ENCODE data around the gene FCAMR.
"Not testable (repeated sequence)": the region's sequence is repeated elsewhere in the genome, so short reads cannot be mapped to it uniquely, and the experiment has no call there.

The FCAMR gene

GRCh38 chr1:206930210-206930798 lies 40.0 kb downstream of the FCAMR start:
- H3K27ac ChIP-seq (ENCODE audit: low read depth, low read length) = no peak overlapping the region
- H3K4me1 ChIP-seq (ENCODE audit: insufficient read depth, low read length) = no peaks in the 10 kb centered on the region
- 94% methylated on average over 17 of the region's 17 CpGs for WGBS
- H3K36me3 ChIP-seq (ENCODE audit: insufficient read depth, low read length) = no peaks in the 10 kb centered on the region
- no peak overlapping the region for H3K9ac ChIP-seq (ENCODE audit: low read depth, low read length)
- no peaks in the 10 kb centered on the region for H3K27me3 ChIP-seq (ENCODE audit: insufficient read depth, low read length)
- H3K4me3 ChIP-seq (ENCODE audit: low read length) = no peak overlapping the region
- H3K9me3 ChIP-seq (ENCODE audit: insufficient read depth, low read depth, low read length) = no peaks in the 10 kb centered on the region

- no peak overlapping the region for H3K4me3 ChIP-seq (ENCODE audit: low read length)
- no peaks in the 10 kb centered on the region for H3K4me1 ChIP-seq (ENCODE audit: insufficient read depth, low read length)
- H3K27me3 ChIP-seq (ENCODE audit: insufficient read depth, low read length) = no peaks in the 10 kb centered on the region
- 92% methylated on average over 3 of the region's 6 CpGs for WGBS
- H3K9me3 ChIP-seq (ENCODE audit: insufficient read depth, low read depth, low read length) = no peaks in the 10 kb centered on the region
- no peaks in the 10 kb centered on the region for H3K36me3 ChIP-seq (ENCODE audit: insufficient read depth, low read length)
- H3K27ac ChIP-seq (ENCODE audit: low read depth, low read length) = no peak overlapping the region
- no peak overlapping the region for H3K9ac ChIP-seq (ENCODE audit: low read depth, low read length)
Observed at GRCh38 chr1:206929524-206929923, 40.7 kb downstream of the FCAMR start.

DNA sequence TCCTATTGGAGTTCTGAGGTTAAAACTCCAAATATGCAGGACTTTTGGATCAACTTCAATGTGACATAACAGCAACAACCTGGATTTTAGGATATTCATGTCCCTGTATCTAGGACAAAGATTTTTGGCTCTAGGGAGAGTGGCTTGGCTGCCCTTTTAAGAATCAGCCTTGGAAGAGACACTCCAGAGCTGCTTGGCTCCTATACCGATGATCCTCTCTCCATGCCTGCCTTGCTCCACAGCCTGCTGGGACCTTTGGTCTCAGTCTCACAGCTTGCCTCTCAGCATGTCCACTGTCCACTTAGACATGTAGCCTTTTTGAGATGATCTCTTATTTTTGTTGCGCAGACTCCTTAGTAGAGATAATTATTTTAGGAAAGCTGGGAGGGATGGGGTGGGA lies 44.0 kb downstream of the FCAMR start:
- no peaks in the 10 kb centered on the region for H3K27me3 ChIP-seq (ENCODE audit: insufficient read depth, low read length)
- no peaks in the 10 kb centered on the region for H3K9me3 ChIP-seq (ENCODE audit: insufficient read depth, low read depth, low read length)
- no peak overlapping the region for H3K9ac ChIP-seq (ENCODE audit: low read depth, low read length)
- no peak overlapping the region for H3K4me3 ChIP-seq (ENCODE audit: low read length)
- H3K4me1 ChIP-seq (ENCODE audit: insufficient read depth, low read length) = no peaks in the 10 kb centered on the region
- no peaks in the 10 kb centered on the region for H3K36me3 ChIP-seq (ENCODE audit: insufficient read depth, low read length)
- 92% methylated on average over 2 of the region's 2 CpGs for WGBS
- no peak overlapping the region for H3K27ac ChIP-seq (ENCODE audit: low read depth, low read length)

GRCh38 chr1:206925106-206925736 lies 45.0 kb downstream of the FCAMR start:
- Histone ChIP-seq H3K36me3 (ENCODE audit: insufficient read depth, low read length) (no peaks in the 10 kb centered on the region), H3K4me1 (ENCODE audit: insufficient read depth, low read length) (no peaks in the 10 kb centered on the region), H3K9ac (ENCODE audit: low read depth, low read length) (no peak overlapping the region), H3K9me3 (ENCODE audit: insufficient read depth, low read depth, low read length) (no peaks in the 10 kb centered on the region), H3K4me3 (ENCODE audit: low read length) (no peak overlapping the region), H3K27me3 (ENCODE audit: insufficient read depth, low read length) (no peaks in the 10 kb centered on the region), H3K27ac (ENCODE audit: low read depth, low read length) (no peak overlapping the region)
- 88% methylated on average over 11 of the region's 11 CpGs for WGBS

DNA sequence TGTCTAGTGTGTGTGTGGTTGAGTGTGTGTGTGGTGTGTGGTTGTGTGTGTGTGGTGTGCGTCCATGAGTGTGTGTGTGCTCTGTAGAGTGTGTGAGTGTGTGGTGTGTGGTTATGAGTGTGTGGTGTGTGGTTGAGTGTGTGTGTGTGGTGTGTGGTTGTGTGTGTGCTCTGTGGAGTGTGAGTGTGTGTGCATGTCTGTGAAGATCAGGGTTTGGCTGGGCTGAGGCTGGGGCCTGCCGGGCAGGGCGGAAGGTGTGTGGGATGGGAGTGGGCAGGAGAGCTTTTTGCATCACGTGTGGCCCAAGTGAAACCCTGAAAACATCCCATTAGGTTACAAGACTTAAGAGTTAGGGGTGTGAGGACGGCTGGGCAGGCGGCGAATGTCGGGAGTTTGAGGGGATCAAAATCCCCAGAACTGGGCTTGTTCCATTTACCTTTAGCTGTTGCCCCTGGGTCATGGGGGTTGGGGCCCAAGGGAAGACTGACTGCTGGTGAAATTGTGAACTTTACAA lies 45.6 kb downstream of the FCAMR start:
- Histone ChIP-seq H3K9me3 (ENCODE audit: insufficient read depth, low read depth, low read length) (no peaks in the 10 kb centered on the region), H3K27me3 (ENCODE audit: insufficient read depth, low read length) (no peaks in the 10 kb centered on the region), H3K4me3 (ENCODE audit: low read length) (no peak overlapping the region), H3K9ac (ENCODE audit: low read depth, low read length) (no peak overlapping the region), H3K4me1 (ENCODE audit: insufficient read depth, low read length) (no peaks in the 10 kb centered on the region), H3K36me3 (ENCODE audit: insufficient read depth, low read length) (no peaks in the 10 kb centered on the region), H3K27ac (ENCODE audit: low read depth, low read length) (no peak overlapping the region)
- 91% methylated on average over 8 of the region's 8 CpGs for WGBS

- not testable (repeated sequence) for H3K4me3 ChIP-seq (ENCODE audit: low read length); H3K4me1 ChIP-seq (ENCODE audit: insufficient read depth, low read length); H3K36me3 ChIP-seq (ENCODE audit: insufficient read depth, low read length); H3K27me3 ChIP-seq (ENCODE audit: insufficient read depth, low read length); H3K9ac ChIP-seq (ENCODE audit: low read depth, low read length); H3K27ac ChIP-seq (ENCODE audit: low read depth, low read length); H3K9me3 ChIP-seq (ENCODE audit: insufficient read depth, low read depth, low read length)
- 91% methylated on average over 4 of the region's 4 CpGs for WGBS
Observed at GRCh38 chr1:206923961-206924557, 46.2 kb downstream of the FCAMR start.

DNA sequence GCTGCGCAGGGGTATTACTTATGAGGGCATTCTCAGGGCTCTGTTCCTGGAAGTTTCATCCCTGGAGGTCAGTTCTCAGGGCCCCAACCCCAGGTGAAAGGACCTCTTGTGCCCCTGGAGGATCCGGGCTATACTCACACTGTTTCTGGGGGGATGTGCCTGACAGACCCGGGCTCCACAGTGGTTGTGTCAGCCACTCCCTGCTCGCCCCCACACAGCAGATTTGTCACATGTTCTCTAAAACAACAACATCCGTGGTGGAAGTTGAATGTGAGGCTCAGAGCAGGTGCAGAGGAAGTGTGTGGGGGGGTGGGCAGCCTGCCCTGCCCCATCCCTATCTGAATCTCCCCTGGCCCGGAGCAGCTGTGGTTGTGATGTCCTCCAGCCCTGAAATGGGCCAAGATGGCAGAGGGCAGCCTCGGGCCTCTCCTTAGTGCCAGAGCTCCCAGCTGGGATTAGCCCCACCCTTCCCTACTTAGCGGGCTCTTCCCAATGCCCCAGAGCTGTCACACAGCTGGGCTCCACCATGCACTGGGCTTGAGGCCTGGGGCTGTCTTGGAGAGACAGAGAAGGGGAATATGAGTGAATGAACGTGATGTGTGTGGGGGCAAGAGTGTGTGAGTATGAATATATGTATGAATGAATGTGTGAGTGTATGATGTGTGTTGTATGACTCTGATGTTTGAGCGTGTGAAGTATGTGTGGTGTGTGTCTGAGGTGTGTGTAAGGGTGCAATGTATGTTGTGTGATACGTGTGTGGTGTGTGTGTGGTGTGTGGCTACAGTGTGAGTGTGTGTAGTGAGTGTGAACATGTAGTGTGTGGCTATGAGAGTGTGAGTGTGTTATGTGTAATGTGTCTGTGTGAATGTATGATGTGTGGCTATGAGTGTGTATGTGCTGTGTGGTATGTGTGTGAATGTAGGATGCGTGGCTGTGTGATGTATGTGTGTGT lies 47.0 kb downstream of the FCAMR start:
- Histone ChIP-seq H3K27ac (ENCODE audit: low read depth, low read length) (no peak overlapping the region), H3K4me3 (ENCODE audit: low read length) (no peak overlapping the region), H3K9me3 (ENCODE audit: insufficient read depth, low read depth, low read length) (no peaks in the 10 kb centered on the region), H3K36me3 (ENCODE audit: insufficient read depth, low read length) (no peaks in the 10 kb centered on the region), H3K27me3 (ENCODE audit: insufficient read depth, low read length) (no peaks in the 10 kb centered on the region), H3K9ac (ENCODE audit: low read depth, low read length) (no peak overlapping the region), H3K4me1 (ENCODE audit: insufficient read depth, low read length) (no peaks in the 10 kb centered on the region)
- WGBS = 88% methylated on average over 11 of the region's 12 CpGs

GRCh38 chr1:206922524-206922923 lies 47.7 kb downstream of the FCAMR start:
- Histone ChIP-seq H3K4me3 (ENCODE audit: low read length) (no peak overlapping the region), H3K27ac (ENCODE audit: low read depth, low read length) (no peak overlapping the region), H3K9me3 (ENCODE audit: insufficient read depth, low read depth, low read length) (no peaks in the 10 kb centered on the region), H3K9ac (ENCODE audit: low read depth, low read length) (no peak overlapping the region), H3K27me3 (ENCODE audit: insufficient read depth, low read length) (no peaks in the 10 kb centered on the region), H3K36me3 (ENCODE audit: insufficient read depth, low read length) (no peaks in the 10 kb centered on the region), H3K4me1 (ENCODE audit: insufficient read depth, low read length) (no peaks in the 10 kb centered on the region)
- WGBS = 88% methylated on average over 1 of the region's 1 CpG

DNA sequence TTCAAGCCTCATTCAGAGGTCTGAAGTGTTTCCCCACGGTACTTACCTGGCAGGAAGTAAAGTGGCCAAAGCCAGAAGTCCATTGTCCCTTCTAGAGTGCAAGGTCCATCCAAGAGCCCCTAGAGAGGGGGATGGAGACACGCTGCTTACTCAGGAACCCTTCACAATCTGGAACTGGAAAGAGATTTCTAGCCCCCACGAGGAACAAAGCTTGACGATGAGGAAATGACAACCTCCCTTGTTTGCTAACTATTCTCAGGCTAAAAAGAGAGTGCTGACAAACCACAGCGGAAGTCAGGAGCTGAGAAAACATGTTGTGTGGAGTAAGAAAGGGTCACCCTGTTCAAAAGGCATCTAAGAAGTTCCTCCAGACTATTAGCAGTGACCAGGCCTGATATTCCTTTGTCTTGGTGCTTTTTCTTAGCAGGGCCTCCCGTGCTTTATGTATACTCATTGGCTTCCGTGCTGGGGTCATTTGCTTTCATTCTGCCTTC lies 48.4 kb downstream of the FCAMR start, which contains the start of gene FCMR:
TSS of gene FCMR (minus strand) at position 170 of the 494 bp plus-strand sequence. CDS start at position 83, 87 bp downstream.
- WGBS = 83% methylated on average over 7 of the region's 7 CpGs
- Histone ChIP-seq H3K4me3 (ENCODE audit: low read length) (no peak within 1 kb of the TSS), H3K36me3 (ENCODE audit: insufficient read depth, low read length) (no peaks in the 10 kb centered on the region), H3K9ac (ENCODE audit: low read depth, low read length) (no peak within 1 kb of the TSS), H3K27me3 (ENCODE audit: insufficient read depth, low read length) (no peaks in the 10 kb centered on the region), H3K27ac (ENCODE audit: low read depth, low read length) (no peak within 1 kb of the TSS), H3K4me1 (ENCODE audit: insufficient read depth, low read length) (no peaks in the 10 kb centered on the region), H3K9me3 (ENCODE audit: insufficient read depth, low read depth, low read length) (no peaks in the 10 kb centered on the region)

DNA sequence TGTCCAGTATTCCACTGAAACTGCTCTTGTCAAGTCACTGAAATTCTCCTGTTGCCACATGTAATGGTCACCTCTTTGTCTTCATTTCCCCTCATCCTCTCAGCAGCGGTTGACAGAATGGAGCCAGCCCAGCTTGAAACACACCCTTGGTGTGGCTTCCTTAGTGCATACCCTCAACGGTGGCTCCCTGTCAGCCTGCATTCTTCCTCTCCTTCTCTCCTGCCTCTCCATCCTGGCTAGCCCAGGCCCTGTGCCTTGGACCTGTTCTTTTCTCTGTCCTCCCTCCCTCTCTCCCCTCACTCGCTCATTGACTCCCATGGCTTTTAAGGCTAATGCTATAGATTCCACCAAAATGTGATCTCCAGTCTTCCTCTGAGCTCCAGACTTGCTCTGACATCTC lies 52.2 kb downstream of the FCAMR start:
- WGBS = 89% methylated on average over 3 of the region's 3 CpGs

More for the DNA sequence above, 52.2 kb downstream of the FCAMR start:
- no peaks in the 10 kb centered on the region for H3K9me3 ChIP-seq (ENCODE audit: insufficient read depth, low read depth, low read length)
- no peak overlapping the region for H3K27ac ChIP-seq (ENCODE audit: low read depth, low read length)
- H3K27me3 ChIP-seq (ENCODE audit: insufficient read depth, low read length) = no peaks in the 10 kb centered on the region; the same call in 1 of the 2 replicates
- no peaks in the 10 kb centered on the region for H3K36me3 ChIP-seq (ENCODE audit: insufficient read depth, low read length)
- no peak overlapping the region for H3K4me3 ChIP-seq (ENCODE audit: low read length)
- H3K9ac ChIP-seq (ENCODE audit: low read depth, low read length) = no peak overlapping the region
- H3K4me1 ChIP-seq (ENCODE audit: insufficient read depth, low read length) = no peaks in the 10 kb centered on the region

All from HUES64 (cell line).